Activated T-helper 9 cell treated with anti-CD3 and anti-CD28 coated beads, Interleukin-2, amount 50 U/mL, for 16 hours (primary cell): ENCODE measurements around the gene SLX1A.
"Not testable (repeated sequence)": the region's sequence is repeated elsewhere in the genome, so short reads cannot be mapped to it uniquely, and the experiment has no call there.

Experiments
- DNase-seq: peaks from one replicate; pipeline ENCODE4 v3.0.0-alpha.2; 2020; ENCODE audit warnings: low read depth

The SLX1A gene

DNA sequence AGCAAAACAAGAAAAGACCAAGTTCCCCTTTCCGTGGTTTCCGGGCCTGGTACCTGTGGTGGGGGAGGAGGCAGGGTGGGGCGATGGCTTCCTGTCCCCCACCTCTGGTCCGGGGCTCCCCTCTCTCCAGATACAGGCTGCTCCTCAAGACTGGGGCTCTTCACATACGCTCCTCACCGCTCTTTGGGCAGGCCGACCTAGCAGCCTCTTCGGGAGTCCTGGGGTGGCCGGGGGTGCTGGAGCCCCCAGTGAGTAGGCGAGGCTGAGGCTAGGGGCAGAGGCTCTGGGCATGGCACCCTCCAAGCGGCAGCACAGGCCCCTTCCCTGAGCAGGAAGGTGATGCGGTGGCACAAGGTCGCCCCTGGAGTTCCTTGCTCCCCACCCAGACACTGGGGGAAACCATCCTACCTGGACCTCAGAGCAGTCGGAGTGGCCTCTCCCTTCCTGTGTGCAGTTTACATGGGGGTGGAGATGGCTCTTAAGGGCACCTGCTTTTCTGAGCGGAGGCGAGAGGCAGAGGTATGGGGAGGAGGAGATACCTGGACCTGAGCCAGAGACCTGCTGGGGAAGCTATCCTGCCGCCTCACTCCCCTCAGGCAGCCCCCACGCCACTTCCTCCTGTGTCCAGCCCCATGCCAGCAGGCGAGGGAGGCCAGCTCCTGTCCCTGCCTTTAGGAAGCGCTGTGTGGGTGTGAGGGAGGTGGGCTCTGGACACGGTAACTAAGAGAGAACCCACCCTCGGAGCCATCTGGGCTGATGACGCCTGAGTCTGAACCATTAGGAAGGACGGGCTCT, 9.4 kb upstream of the SLX1A start:
- peak; percentile 52 for DNase-seq

DNA sequence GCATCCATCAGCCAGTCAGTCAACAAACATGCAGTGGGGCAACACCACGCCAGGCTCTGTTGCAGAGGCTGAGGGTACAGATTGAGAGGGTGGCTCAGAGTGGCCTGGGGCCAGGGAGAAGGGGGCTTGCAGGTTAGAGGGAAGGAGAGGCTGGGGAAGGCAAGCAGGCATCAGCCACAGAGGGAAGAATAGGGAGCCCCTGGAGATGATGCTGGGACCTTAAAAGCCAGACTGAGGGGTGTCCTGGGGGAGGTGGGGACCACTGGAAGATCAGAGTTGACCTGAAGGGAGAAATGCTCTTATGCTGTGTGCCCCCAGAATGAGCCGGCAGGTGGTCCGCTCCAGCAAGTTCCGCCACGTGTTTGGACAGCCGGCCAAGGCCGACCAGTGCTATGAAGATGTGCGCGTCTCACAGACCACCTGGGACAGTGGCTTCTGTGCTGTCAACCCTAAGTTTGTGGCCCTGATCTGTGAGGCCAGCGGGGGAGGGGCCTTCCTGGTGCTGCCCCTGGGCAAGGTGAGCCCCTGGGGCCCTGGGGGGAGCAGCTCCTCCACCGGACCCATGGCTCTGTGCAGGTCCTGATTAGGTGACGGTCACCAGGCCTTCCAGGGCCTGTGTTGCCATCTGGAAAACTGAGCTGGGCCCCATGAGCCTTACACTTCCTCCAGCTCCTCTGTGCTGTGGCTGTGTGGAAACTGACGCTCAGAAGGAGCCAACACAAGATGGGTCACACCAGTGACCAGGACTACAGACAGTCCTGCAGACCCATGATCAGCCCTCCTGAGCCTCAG, 8.6 kb upstream of the SLX1A start:
- DNase-seq, result peak; percentile 2

DNA sequence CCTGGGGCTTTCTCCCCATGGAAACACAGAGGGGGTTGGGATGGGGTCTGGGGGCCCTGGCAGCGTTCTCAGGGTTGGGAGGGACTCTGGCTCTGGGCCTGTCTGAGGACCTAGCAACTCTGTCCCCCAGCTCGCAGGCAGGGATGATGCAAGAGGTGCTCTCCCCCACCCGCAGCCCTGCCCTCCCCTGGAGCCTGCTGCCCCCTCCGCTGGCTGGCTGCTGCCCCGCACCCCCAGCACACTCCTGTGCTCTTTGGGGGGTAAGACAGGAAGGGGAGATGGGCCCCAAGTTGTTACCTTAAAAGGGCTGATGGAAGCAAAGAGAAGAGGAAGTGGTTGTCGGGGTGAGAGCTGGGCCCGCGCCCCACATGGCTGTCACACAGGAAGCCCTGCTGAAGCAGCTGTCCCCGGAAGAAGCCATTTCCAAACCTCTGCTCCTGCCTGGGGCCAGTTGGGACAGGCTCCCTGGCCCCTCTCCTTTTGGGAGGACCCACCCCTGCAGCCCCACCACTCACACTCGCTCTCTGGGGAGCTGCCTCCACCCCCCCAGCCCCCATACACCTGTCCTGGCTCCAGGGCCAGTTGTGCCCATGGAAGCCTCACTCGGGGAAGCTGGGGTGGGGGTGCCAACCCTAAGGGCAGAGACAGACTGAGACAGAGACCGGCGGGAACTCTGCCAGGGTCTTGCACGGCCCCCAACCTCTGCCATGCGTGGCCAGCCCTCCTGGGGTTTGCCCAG, 7.8 kb upstream of the SLX1A start:
- peak; percentile 61 for DNase-seq

DNA sequence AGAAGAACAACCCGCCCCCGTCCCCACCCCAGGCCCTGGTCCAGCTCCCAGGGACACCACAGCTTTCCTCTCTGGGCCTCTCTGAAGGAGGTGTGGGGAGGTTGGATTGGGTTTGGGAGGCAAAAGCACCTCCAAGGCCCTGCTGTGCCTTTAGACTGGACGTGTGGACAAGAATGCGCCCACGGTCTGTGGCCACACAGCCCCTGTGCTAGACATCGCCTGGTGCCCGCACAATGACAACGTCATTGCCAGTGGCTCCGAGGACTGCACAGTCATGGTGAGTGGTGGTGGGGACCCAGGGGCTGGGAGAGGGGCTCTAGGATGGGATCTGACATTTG, 7.3 kb upstream of the SLX1A start:
- no peak for DNase-seq

DNA sequence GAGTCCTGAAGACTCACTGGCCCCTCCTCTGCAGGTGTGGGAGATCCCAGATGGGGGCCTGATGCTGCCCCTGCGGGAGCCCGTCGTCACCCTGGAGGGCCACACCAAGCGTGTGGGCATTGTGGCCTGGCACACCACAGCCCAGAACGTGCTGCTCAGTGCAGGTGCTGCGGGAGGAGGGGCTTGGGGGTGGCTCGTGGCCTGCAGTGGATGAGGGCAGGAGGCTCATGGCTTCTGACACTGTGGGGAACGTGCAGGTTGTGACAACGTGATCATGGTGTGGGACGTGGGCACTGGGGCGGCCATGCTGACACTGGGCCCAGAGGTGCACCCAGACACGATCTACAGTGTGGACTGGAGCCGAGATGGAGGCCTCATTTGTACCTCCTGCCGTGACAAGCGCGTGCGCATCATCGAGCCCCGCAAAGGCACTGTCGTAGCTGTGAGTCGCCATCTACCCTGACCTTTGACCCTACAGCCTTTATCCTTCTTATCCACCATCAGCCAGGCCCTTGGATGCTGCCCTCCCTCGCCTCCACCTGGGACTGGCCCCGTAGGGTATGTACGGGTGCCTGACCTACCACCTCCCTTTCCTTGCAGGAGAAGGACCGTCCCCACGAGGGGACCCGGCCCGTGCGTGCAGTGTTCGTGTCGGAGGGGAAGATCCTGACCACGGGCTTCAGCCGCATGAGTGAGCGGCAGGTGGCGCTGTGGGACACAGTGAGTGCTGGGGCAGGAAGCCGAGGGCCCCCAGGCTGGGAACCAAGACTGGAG, 6.7 kb upstream of the SLX1A start:
- DNase-seq, result peak; percentile 82

DNA sequence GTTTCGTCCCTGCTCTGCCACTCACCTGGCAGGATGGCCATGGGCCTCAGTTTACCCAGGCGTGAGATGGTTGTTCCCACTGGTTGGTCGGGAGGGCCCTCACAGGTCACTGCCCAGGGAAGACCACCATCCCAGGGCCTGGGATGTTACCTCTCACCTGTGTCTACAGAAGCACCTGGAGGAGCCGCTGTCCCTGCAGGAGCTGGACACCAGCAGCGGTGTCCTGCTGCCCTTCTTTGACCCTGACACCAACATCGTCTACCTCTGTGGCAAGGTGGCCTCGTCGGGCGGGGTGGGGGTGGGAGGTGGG, 6.2 kb upstream of the SLX1A start:
- DNase-seq, result no peak

DNA sequence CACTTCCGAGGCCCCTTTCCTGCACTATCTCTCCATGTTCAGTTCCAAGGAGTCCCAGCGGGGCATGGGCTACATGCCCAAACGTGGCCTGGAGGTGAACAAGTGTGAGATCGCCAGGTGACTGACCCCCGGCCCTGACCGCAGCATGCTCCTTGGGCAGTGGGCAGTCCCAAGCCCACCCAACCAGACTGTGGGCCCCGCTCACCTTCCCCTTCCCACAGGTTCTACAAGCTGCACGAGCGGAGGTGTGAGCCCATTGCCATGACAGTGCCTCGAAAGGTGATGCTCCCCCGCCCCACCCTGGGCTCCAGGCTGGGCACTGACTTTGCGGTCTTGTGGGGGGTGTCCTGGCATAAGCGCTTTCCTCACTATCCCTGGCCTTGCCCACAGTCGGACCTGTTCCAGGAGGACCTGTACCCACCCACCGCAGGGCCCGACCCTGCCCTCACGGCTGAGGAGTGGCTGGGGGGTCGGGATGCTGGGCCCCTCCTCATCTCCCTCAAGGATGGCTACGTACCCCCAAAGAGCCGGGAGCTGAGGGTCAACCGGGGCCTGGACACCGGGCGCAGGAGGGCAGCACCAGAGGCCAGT, 5.6 kb upstream of the SLX1A start:
- no peak for DNase-seq

DNA sequence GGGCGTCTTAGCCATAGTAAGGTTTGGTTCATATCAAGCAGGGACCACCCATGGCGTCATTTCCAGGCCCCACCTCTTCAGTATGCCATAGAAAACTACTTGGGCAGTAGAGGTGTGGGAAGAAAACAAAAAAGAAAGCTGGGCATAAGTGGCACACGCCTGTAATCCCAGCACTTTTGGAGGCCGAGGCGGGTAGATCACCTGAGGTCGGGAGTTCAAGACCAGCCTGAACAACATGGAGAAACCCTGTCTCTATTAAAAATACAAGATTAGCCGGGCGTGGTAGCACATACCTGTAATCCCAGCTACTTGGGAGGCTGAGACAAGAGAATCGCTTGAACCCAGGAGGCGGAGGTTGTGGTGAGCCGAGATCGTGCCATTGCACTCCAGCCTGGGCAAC, 2.5 kb upstream of the SLX1A start:
- DNase-seq, result not testable (repeated sequence)

DNA sequence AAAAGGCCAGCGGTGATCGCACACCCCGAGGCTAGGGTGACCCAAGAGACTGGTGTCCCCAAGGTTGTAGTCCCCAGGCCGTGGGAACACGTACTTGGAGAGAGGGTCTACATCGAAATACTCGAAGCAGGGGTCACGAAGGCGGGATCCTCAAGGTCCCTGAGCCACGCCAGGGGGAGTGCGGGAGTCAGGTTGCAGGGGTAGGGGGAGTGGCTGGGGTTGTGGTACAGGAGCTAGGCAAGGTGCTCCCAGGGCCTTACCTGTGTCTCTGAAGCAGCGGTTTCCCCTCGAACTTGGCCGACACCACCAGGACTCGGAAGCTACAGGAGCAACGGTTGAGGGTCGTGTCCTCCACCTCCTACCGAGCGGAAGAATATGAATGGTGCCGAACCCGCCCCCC, 577 bp upstream of the SLX1A start:
- DNase-seq, result not testable (repeated sequence)

DNA sequence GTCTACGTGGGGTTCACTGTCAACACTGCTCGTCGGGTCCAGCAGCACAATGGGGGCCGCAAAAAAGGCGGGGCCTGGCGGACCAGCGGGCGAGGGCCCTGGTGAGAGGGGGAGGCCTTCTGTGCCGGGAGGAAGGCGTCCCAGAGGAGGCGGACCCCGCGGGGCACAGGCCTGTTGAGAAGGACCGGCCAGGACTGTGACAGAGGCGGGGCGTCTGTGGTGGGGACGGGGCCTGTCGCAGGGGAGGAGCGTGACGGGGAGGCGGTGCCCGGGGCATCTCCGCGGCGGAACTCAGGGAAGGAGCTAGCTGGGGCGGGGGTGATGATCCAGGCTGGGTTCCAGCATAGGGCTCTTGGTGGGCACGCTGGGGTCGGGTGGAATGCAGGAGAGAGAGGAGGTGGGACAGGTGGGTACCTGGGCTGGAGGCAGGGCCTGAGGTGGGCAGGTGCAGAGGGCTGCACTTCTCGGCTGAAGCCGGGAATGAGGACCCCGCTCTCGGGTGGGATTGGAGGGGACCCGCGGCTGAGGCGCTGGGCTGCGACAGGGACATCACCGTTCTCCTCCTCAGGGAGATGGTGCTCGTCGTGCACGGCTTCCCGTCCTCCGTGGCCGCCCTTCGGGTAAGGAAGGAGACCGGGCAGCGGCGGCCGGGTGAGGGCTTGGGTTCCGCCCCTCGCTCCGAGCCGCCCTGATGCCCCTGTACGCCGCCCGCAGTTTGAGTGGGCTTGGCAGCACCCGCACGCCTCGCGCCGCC, 674 bp downstream of the SLX1A start:
- not testable (repeated sequence) for DNase-seq

DNA sequence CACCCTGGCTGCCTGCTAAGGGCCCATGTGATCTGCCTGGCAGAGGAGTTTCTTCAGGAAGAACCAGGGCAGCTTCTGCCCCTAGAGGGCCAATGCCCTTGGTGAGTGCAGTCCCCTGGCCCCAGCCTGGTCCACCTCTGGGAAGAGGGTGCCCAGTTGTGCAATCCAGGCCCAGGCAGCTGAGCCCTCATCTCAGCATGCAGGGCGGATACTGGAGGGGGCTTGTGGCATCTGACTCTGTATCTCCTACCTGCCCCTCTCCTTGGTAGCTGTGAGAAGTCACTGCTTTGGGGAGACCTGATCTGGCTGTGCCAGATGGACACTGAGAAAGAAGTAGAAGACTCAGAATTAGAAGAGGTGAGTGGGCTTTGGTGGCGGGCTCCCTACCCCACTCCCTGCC, 3.3 kb downstream of the SLX1A start:
- not testable (repeated sequence) for DNase-seq

DNA sequence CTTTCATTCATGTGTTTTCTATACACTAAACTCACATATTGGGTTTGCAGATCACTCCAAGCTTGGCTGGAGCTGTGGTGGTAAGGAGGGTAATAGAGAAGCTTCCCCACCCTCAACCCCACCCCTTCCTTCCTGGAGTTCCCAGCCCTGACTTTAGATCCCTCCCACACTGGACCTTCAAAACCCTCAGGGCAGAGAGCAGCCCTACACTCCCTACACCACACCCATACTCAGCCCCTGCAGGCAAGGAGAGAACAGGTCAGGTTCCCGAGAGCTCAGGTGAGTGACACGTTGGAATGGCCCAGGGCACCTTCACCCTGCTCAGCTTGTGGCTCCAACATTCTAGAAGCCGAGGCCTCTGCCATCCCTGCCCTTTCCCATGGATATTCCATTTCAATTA, 5.4 kb downstream of the SLX1A start, which contains the start of gene SULT1A3:
TSS of gene SULT1A3 (plus strand) at position 207 of the 400 bp plus-strand sequence. CDS start 1,474 bp downstream, outside the sequence.
- not testable (repeated sequence) for DNase-seq

DNA sequence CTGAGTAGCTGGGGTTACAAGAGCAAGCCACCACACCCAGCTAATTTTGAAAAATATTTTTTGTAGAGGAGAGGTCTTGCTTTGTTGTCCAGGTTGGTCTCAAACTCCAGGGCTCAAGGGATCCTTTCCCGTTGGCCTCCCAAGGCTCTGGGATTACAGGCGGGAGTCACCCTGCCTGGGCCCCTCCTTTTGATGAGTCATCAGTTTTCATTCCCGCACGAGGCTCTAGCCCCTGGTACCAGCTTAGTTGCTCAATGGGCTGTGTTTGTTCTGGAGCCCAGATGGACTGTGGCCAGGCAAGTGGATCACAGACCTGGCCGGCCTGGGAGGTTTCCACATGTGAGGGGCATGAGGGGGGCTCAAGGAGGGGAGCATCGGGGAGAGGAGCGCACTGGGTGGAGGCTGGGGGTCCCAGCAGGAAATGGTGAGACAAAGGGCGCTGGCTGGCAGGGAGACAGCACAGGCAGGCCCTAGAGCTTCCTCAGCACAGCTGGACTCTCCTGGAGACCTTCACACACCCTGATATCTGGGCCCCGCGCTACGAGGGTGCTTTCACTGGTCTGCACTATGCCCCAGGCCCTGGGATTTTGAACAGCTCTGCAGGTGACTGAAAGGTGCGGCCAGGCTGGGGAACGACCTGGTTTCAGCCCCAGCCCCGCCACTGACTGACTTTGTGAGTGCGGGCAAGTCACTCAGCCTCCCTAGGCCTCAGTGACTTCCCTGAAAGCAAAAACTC, 6.1 kb downstream of the SLX1A start:
- DNase-seq, result not testable (repeated sequence)

DNA sequence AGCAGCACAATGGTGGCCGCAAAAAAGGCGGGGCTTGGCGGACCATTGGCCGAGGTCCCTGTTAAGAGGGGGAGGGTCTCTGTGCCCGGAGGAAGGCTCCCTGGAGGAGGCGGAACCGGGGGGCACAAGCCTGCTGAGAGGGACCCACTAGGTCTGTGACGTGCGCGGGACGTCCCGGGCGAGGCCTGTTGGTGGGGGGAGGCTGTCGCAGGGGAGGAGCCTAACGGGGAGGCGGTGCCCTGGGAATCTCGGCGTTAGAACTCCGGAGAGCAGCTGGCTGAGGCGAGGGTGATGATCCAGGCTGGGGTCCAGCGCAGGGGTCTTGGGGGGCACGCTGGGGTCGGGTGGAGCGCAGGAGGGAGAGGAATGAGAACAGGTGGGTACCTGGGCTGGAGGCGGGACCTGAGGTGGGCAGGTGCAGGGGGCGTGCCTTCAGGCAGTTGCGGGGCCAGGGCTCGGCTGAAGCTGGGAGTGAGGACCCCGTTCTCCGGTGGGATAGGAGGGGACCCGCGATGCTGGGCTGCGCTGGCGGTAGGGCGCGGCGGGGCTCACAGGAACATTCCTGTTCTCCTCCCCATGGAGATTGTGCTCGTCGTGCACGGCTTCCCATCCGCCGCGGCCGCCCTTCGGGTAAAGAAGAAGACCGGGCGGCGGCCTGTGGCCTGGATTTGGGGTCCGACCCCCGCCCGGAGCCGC, 12.0 kb downstream of the SLX1A start:
- DNase-seq, result not testable (repeated sequence)

DNA sequence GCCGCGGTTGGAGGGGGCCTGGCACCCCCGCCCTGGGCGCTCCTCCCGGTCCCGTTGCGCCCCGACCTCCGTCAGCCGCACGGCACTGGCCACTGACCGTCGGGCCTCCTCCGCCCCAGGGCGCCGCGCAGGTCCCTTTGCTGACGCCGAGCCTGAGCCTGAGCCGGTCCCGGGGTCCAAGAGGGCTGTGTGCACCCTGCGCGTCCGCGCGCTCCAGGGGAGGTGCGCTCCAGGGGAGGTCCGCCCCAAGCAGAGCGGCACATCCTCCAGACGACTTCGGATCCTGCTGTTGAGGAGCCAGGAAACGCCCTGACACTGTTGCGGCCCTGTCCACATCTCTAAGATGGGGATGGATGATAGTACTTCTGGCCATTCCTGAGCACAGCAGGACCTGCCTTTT, 12.6 kb downstream of the SLX1A start:
- not testable (repeated sequence) for DNase-seq

DNA sequence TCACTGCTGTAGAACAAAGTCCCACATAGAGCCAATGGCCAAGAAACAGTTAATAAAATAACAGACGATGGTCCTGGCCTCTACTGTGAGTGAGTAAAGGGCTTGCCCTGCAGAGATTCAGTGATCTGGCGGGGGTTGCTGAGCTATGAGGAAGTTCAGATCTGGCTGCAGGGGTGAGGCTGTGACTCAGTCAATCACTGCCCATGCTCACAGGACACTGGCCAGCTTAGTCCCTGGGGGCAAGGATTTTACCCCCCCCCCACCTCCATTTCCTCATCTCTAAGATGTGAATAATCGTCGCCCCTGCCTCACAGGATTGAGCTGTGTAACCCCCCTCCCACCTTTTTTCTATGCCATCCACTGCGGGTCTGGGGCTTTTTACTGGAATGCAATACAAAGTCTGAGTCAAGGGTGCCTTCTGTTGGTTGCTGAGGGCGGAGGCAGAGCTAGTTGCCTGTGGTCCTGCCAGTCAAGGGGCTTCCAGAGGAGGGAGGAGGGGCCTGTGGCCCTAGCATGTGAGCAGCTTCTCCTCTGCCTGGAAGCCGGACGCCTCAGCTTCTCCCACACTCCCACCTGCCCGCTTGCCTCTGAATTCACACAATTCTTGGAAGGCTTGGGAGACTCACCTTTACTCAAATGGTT, 13.5 kb downstream of the SLX1A start:
- DNase-seq, result not testable (repeated sequence)

DNA sequence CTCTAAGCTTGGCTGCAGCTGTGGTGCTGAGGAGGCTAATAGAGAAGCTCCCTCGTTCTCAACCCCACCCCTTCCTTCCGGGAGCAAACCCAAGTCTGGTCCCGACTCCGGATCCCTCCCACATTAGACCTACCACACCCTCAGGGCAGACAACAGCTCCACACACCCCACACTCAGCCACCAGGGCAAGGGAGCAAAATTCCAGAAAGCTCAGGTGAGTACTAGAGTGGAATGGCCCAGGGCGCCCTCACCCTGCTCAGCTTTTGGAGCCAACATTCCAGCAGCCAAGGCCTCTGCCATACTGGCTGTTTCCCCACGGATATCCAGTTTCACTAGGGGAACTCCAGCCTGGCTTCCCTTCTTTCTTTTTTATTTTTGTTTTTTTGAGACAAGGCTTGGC, 15.4 kb downstream of the SLX1A start:
- not testable (repeated sequence) for DNase-seq

DNA sequence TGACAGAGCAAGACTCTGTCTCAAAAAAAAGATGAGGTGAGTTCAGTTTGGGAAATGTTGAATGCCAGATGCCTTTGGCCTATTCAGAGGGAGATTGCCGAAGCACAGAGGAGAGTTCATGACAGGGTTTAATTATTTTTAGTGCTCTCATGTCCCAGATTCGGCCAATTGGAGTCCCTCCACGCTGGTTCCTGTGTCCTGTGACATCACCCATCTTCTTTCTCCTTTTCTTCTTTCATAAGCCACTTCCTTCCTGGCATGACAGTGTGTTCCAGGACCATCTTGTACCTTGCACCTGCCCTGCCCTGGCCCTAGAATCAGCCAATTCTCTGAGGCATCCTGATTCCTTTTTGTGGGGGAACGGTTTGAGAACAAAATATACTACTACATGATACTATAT, 17.7 kb downstream of the SLX1A start:
- not testable (repeated sequence) for DNase-seq

DNA sequence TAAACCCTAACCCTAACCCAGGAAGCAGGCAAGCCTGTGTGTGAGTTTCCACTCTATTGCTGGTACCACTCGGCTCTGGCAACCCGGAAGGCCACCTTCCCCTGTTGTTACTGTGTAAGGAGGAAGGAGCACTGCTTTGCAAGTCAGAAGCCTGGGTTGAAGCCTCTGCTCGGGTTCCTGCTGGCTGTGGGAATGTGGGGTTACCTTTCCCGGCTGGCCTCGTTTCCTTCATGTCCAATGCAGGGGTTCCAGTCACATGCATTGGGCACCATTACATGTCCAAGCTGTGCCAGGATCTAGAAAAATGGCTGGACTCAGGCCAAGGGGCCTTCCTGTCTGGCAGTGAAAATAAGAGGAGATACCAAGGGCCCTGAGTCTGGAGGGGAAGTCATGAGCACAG, 23.4 kb downstream of the SLX1A start:
- not testable (repeated sequence) for DNase-seq
